Measurements from ENCODE around the gene IQGAP1. TPM values are rescaled to one million over a fixed set of nuclear protein-coding genes. Genes with fewer than 3 reads are reported as not detected.

Gene IQGAP1
- total RNA-seq, 2 experiments from 2014 or later: 211 to 220 TPM

- no peaks in the 10 kb centered on the region for H3K27me3 Mint-ChIP-seq
Observed at GRCh38 chr15:90441027-90441426, 53.0 kb downstream of the IQGAP1 start.

GRCh38 chr15:90442423-90442822, 54.4 kb downstream of the IQGAP1 start:
- H3K9me3 Mint-ChIP-seq: no peaks in the 10 kb centered on the region
- H3K27ac Mint-ChIP-seq: no peak overlapping the region
- no peak for ATAC-seq (ENCODE audit: low read depth)
- H3K36me3 Mint-ChIP-seq: peaks cover 31% of the 10 kb centered on the region
- no peak overlapping the region for H3K4me3 Mint-ChIP-seq
- POLR2A ChIA-PET: no interaction called here
- DNase-seq: no peak
- peaks cover 7% of the 10 kb centered on the region for H3K4me1 Mint-ChIP-seq
- H3K27me3 Mint-ChIP-seq: no peaks in the 10 kb centered on the region

More at GRCh38 chr15:90441027-90441426, 53.0 kb downstream of the IQGAP1 start:
- no peaks in the 10 kb centered on the region for H3K9me3 Mint-ChIP-seq
- H3K4me1 Mint-ChIP-seq: peaks cover 7% of the 10 kb centered on the region
- DNase-seq (no peak), ATAC-seq (ENCODE audit: low read depth) (no peak)
- H3K36me3 Mint-ChIP-seq: peaks cover 35% of the 10 kb centered on the region
- no peak overlapping the region for H3K4me3 Mint-ChIP-seq
- no peak overlapping the region for H3K27ac Mint-ChIP-seq
- POLR2A ChIA-PET: no interaction called here

- no peaks in the 10 kb centered on the region for H3K27me3 Mint-ChIP-seq
- POLR2A ChIA-PET: no interaction called here
- H3K9me3 Mint-ChIP-seq: no peaks in the 10 kb centered on the region
- H3K4me3 Mint-ChIP-seq: no peak overlapping the region
- peaks cover 46% of the 10 kb centered on the region for H3K36me3 Mint-ChIP-seq
- H3K27ac Mint-ChIP-seq: no peak overlapping the region
- DNase-seq (no peak), ATAC-seq (ENCODE audit: low read depth) (no peak)
- H3K4me1 Mint-ChIP-seq: peaks cover 9% of the 10 kb centered on the region
Observed at GRCh38 chr15:90449206-90449735, 61.2 kb downstream of the IQGAP1 start.

GRCh38 chr15:90451053-90451850, 63.2 kb downstream of the IQGAP1 start:
- Mint-ChIP-seq H3K27ac (no peak overlapping the region), H3K9me3 (no peaks in the 10 kb centered on the region), H3K36me3 (peaks cover 50% of the 10 kb centered on the region), H3K4me1 (peaks cover 9% of the 10 kb centered on the region), H3K4me3 (no peak overlapping the region), H3K27me3 (no peaks in the 10 kb centered on the region)
- ATAC-seq (ENCODE audit: low read depth) (no peak), DNase-seq (no peak)
- POLR2A ChIA-PET: interaction anchor here (0.7 kb wide), 1 partner anchor 49 kb away, joined by 4 read pairs; no protein-coding TSS in a partner anchor

GRCh38 chr15:90456236-90456635, 68.2 kb downstream of the IQGAP1 start:
- H3K4me1 Mint-ChIP-seq: peaks cover 2% of the 10 kb centered on the region
- peaks cover 54% of the 10 kb centered on the region for H3K36me3 Mint-ChIP-seq
- H3K27me3 Mint-ChIP-seq: no peaks in the 10 kb centered on the region
- H3K27ac Mint-ChIP-seq: no peak overlapping the region
- POLR2A ChIA-PET: interaction anchor here (0.7 kb wide), 1 partner anchor 69 kb away, joined by 4 read pairs; no protein-coding TSS in a partner anchor
- no peak overlapping the region for H3K4me3 Mint-ChIP-seq
- ATAC-seq (ENCODE audit: low read depth) (no peak), DNase-seq (no peak)
- no peaks in the 10 kb centered on the region for H3K9me3 Mint-ChIP-seq

- Mint-ChIP-seq H3K4me3 (no peak overlapping the region), H3K27me3 (no peaks in the 10 kb centered on the region), H3K4me1 (peaks cover 8% of the 10 kb centered on the region), H3K36me3 (peaks cover 53% of the 10 kb centered on the region), H3K9me3 (no peaks in the 10 kb centered on the region), H3K27ac (no peak overlapping the region)
- DNase-seq (no peak), ATAC-seq (ENCODE audit: low read depth) (no peak)
- POLR2A ChIA-PET: no interaction called here
Observed at GRCh38 chr15:90458061-90458460, 70.0 kb downstream of the IQGAP1 start.

GRCh38 chr15:90459368-90459767, 71.3 kb downstream of the IQGAP1 start:
- Mint-ChIP-seq H3K4me3 (no peak overlapping the region), H3K4me1 (peaks cover 8% of the 10 kb centered on the region), H3K36me3 (peaks cover 46% of the 10 kb centered on the region), H3K27me3 (no peaks in the 10 kb centered on the region), H3K9me3 (no peaks in the 10 kb centered on the region), H3K27ac (no peak overlapping the region)
- no peak for ATAC-seq (ENCODE audit: low read depth)
- POLR2A ChIA-PET: no interaction called here
- no peak for DNase-seq

GRCh38 chr15:90460142-90460824, 72.2 kb downstream of the IQGAP1 start:
- POLR2A ChIA-PET: interaction anchor here (0.7 to 0.9 kb wide), 2 partner anchors 21 to 31 kb away, joined by 4 to 8 read pairs; no protein-coding TSS in a partner anchor

GRCh38 chr15:90463381-90463780, 75.3 kb downstream of the IQGAP1 start:
- H3K27ac Mint-ChIP-seq: no peak overlapping the region
- H3K27me3 Mint-ChIP-seq: no peaks in the 10 kb centered on the region
- ATAC-seq (ENCODE audit: low read depth): no peak
- POLR2A ChIA-PET: interaction anchor here (0.5 kb wide), 1 partner anchor 103 kb away, joined by 3 read pairs; no protein-coding TSS in a partner anchor
- H3K36me3 Mint-ChIP-seq: peaks cover 42% of the 10 kb centered on the region
- DNase-seq: no peak
- H3K4me3 Mint-ChIP-seq: no peak overlapping the region
- no peaks in the 10 kb centered on the region for H3K9me3 Mint-ChIP-seq
- H3K4me1 Mint-ChIP-seq: peaks cover 6% of the 10 kb centered on the region

More at GRCh38 chr15:90460142-90460824, 72.2 kb downstream of the IQGAP1 start:
- ATAC-seq (ENCODE audit: low read depth) (no peak), DNase-seq (no peak)
- Mint-ChIP-seq H3K27me3 (no peaks in the 10 kb centered on the region), H3K27ac (no peak overlapping the region), H3K4me1 (peaks cover 8% of the 10 kb centered on the region), H3K36me3 (peaks cover 38% of the 10 kb centered on the region), H3K4me3 (no peak overlapping the region), H3K9me3 (no peaks in the 10 kb centered on the region)

GRCh38 chr15:90465140-90465929, 77.3 kb downstream of the IQGAP1 start:
- no peaks in the 10 kb centered on the region for H3K9me3 Mint-ChIP-seq
- H3K27ac Mint-ChIP-seq: no peak overlapping the region
- DNase-seq (no peak), ATAC-seq (ENCODE audit: low read depth) (no peak)
- H3K36me3 Mint-ChIP-seq: peaks cover 29% of the 10 kb centered on the region
- no peaks in the 10 kb centered on the region for H3K27me3 Mint-ChIP-seq
- POLR2A ChIA-PET: no interaction called here
- no peak overlapping the region for H3K4me3 Mint-ChIP-seq
- peaks cover 18% of the 10 kb centered on the region for H3K4me1 Mint-ChIP-seq

- Mint-ChIP-seq H3K27ac (no peak overlapping the region), H3K27me3 (no peaks in the 10 kb centered on the region)
Observed at GRCh38 chr15:90465930-90466567, 78.0 kb downstream of the IQGAP1 start.

GRCh38 chr15:90469723-90470122, 81.7 kb downstream of the IQGAP1 start:
- no peak overlapping the region for H3K27ac Mint-ChIP-seq
- H3K27me3 Mint-ChIP-seq: no peaks in the 10 kb centered on the region
- H3K36me3 Mint-ChIP-seq: peaks cover 39% of the 10 kb centered on the region
- POLR2A ChIA-PET: no interaction called here
- H3K4me1 Mint-ChIP-seq: peaks cover 16% of the 10 kb centered on the region
- no peak overlapping the region for H3K4me3 Mint-ChIP-seq
- DNase-seq (no peak), ATAC-seq (ENCODE audit: low read depth) (no peak)
- no peaks in the 10 kb centered on the region for H3K9me3 Mint-ChIP-seq

More at GRCh38 chr15:90465930-90466567, 78.0 kb downstream of the IQGAP1 start:
- H3K4me1 Mint-ChIP-seq: peaks cover 22% of the 10 kb centered on the region
- DNase-seq (no peak), ATAC-seq (ENCODE audit: low read depth) (no peak)
- POLR2A ChIA-PET: interaction anchor here (0.5 kb wide), 1 partner anchor 199 kb away, joined by 3 read pairs; no protein-coding TSS in a partner anchor
- peaks cover 34% of the 10 kb centered on the region for H3K36me3 Mint-ChIP-seq
- no peaks in the 10 kb centered on the region for H3K9me3 Mint-ChIP-seq
- H3K4me3 Mint-ChIP-seq: no peak overlapping the region
